Activated CD4-positive, alpha-beta T cell treated with anti-CD3 and anti-CD28 coated beads, Interleukin-10, Interleukin-2, amounts not matched to agents 100 ng/mL and 50 ng/mL, durations not matched to agents 16 hours and 8 hours (primary cell): Measurements from ENCODE around the gene SLC23A3.

Experiments used
- DNase-seq: peaks from one replicate; pipeline ENCODE4 v3.0.0-alpha.2; 2020

Gene SLC23A3

GRCh38 chr2:219131744-219132143 lies 38.1 kb downstream of the SLC23A3 start:
- no peak for DNase-seq

GRCh38 chr2:219131327-219131726 lies 38.5 kb downstream of the SLC23A3 start:
- no peak for DNase-seq

GRCh38 chr2:219129589-219129988 lies 40.2 kb downstream of the SLC23A3 start:
- DNase-seq: no peak

GRCh38 chr2:219128396-219128795 lies 41.4 kb downstream of the SLC23A3 start:
- DNase-seq: no peak

GRCh38 chr2:219127037-219127635 lies 42.7 kb downstream of the SLC23A3 start:
- no peak for DNase-seq

GRCh38 chr2:219126555-219126954 lies 43.3 kb downstream of the SLC23A3 start:
- no peak for DNase-seq

- no peak for DNase-seq
Measured at GRCh38 chr2:219125886-219126270, 44.0 kb downstream of the SLC23A3 start.

- DNase-seq: peak; percentile 17
Measured at GRCh38 chr2:219125225-219125885, 44.5 kb downstream of the SLC23A3 start.

- peak; percentile 20 for DNase-seq
Measured at GRCh38 chr2:219124381-219125110, 45.3 kb downstream of the SLC23A3 start.

- DNase-seq: no peak
Measured at GRCh38 chr2:219123356-219124135, 46.3 kb downstream of the SLC23A3 start.

- no peak for DNase-seq
Measured at GRCh38 chr2:219122202-219122980, 47.4 kb downstream of the SLC23A3 start.

- DNase-seq: no peak
Measured at GRCh38 chr2:219120082-219120481, 49.7 kb downstream of the SLC23A3 start.

- DNase-seq: peak; percentile 64
Measured at GRCh38 chr2:219119422-219120043, 50.3 kb downstream of the SLC23A3 start.

- DNase-seq: no peak
Measured at GRCh38 chr2:219118504-219118903, 51.3 kb downstream of the SLC23A3 start.

- no peak for DNase-seq
Measured at GRCh38 chr2:219116776-219117646, 52.8 kb downstream of the SLC23A3 start.

GRCh38 chr2:219112651-219113338 lies 57.0 kb downstream of the SLC23A3 start:
- DNase-seq: peak; percentile 44

GRCh38 chr2:219112062-219112406 lies 57.8 kb downstream of the SLC23A3 start:
- no peak for DNase-seq
